Suprapubic skin (tissue), 4 donors: Measurements from ENCODE around the gene OGG1. TPM values are rescaled to one million over a fixed set of nuclear protein-coding genes. Genes with fewer than 3 reads are reported as not detected.
"Not testable (repeated sequence)": the region's sequence is repeated elsewhere in the genome, so short reads cannot be mapped to it uniquely, and the experiment has no call there.

Experiments used
- DNase-seq, 2 donors: peaks; one replicate each; pipeline ENCODE4 v3.0.0-alpha.2; 2019; ENCODE audit warnings: low spot score in 2 of 2
- H3K27ac ChIP-seq: fragments of 200-600 bp; sonication (generic); one replicate; pipeline ENCODE4 v1.5.1; 2019
- H3K27me3 ChIP-seq: fragments of 200-600 bp; sonication (generic); one replicate; pipeline ENCODE4 v1.5.1; 2019
- H3K36me3 ChIP-seq: fragments of 200-600 bp; sonication (generic); one replicate; pipeline ENCODE4 v1.5.1; 2019
- H3K4me1 ChIP-seq: fragments of 200-600 bp; sonication (generic); one replicate; pipeline ENCODE4 v1.5.1; 2019
- H3K4me3 ChIP-seq: fragments of 200-600 bp; sonication (generic); one replicate; pipeline ENCODE4 v1.5.1; 2019; ENCODE audit warnings: mild to moderate bottlenecking
- H3K9me3 ChIP-seq: fragments of 200-600 bp; sonication (generic); one replicate; pipeline ENCODE4 v1.5.1; 2019
- EP300 ChIP-seq: sonication (generic); formaldehyde crosslinking; IDR thresholded peaks from one replicate; pipeline ENCODE4 v1.6.1; 2017; ENCODE audit warnings: antibody characterized with exemption
- POLR2A ChIP-seq, 2 donors: fragments of 450-650 bp; IDR thresholded peaks; one replicate each; pipeline ENCODE4 v1.6.1; 2017; ENCODE audit warnings: antibody characterized with exemption in 2 of 2, mild to moderate bottlenecking in 2 of 2, moderate library complexity in 2 of 2
- POLR2AphosphoS5 ChIP-seq, 3 donors: sonication (generic); formaldehyde crosslinking; IDR thresholded peaks; one replicate each; pipeline ENCODE4 v1.6.1; 2017; ENCODE audit warnings: antibody characterized with exemption in 3 of 3
- WGBS: methylation state at CpG from one replicate; pipeline ENCODE4 v1.1.5; 2018; 5-methylcytosine and 5-hydroxymethylcytosine counted together
- total RNA-seq, 4 donors: library from RNA; depleted of rRNA; stranded (reverse); fragments of >200 nt; gene quantifications; one replicate each; pipeline ENCODE4 v1.1.0, GENCODE V29; 2016
- TF ChIP-seq, protein P1 (sequence below), 2 donors: fragments of 200-600 bp in 1 of 2; fragments of 450-650 bp in 1 of 2; sonication (generic) in 1 of 2; IDR thresholded peaks; one replicate each; pipeline ENCODE4 v1.5.1; 2016 to 2019; ENCODE audit warnings: antibody characterized with exemption in 2 of 2, mild to moderate bottlenecking in 1 of 2, moderate library complexity in 1 of 2

OGG1 gene
- total RNA-seq, 4 donors from 2014 or later = 15.7 to 29.6 (median 25.5) TPM

DNA sequence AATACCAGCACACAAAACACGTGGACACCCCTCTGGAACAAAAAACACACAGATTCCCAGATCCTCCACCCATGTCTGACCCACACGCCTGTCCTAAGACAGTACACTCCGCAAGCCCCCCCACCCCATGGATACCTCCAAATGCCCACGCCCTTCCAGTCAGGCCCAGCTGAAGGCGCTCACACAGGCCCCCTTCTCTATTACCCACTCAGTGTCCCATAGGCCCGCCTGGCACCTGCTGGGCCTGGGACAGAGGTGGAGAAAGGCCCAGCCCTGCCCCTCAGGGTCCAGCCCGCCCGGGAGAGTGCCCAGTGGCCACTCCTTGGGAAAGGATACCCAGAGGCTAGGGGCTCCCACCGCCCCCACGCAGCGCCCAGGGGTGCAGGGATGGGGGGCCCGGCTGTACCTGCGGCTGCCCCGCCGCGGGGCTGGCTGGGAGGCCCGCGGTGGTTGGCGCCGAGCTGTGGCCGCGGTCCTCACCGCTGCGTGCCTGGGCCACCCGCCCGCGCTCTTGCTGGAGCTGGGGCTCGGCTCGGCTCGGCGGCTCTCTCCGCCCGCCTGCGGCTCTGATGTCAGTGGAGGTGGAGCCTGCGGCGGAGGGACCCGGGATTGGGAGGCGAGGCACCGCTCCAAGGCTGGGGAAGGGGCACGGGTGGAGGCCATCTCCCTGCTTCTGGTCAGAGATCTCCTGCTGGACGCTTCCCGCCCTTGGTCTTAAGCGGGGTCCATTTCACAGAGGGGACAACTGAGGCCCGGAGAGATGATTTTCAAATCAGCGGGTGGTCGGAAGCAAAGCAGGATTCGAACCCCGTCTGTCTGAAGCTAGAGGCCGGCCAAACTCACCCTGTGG is 19.9 kb downstream of the OGG1 start, which contains the start of gene CAMK1:
CAMK1 (minus strand) TSS at position 522 of the 850 bp plus-strand sequence. CDS start 2,198 bp downstream, outside the sequence.
- DNase-seq = peak; percentile 88 to 93
- H3K27me3 ChIP-seq = no peaks in the 10 kb centered on the region
- TF ChIP-seq POLR2A (IDR thresholded peaks at IDR 0.05) (no peak), EP300 (no peak), POLR2AphosphoS5 (IDR thresholded peaks at IDR 0.05) (no peak)
- TF ChIP-seq, protein P1, sequence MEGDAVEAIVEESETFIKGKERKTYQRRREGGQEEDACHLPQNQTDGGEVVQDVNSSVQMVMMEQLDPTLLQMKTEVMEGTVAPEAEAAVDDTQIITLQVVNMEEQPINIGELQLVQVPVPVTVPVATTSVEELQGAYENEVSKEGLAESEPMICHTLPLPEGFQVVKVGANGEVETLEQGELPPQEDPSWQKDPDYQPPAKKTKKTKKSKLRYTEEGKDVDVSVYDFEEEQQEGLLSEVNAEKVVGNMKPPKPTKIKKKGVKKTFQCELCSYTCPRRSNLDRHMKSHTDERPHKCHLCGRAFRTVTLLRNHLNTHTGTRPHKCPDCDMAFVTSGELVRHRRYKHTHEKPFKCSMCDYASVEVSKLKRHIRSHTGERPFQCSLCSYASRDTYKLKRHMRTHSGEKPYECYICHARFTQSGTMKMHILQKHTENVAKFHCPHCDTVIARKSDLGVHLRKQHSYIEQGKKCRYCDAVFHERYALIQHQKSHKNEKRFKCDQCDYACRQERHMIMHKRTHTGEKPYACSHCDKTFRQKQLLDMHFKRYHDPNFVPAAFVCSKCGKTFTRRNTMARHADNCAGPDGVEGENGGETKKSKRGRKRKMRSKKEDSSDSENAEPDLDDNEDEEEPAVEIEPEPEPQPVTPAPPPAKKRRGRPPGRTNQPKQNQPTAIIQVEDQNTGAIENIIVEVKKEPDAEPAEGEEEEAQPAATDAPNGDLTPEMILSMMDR (IDR thresholded peaks at IDR 0.05) = no peak
- 16% methylated on average over 12 of the region's 49 CpGs for WGBS
- H3K36me3 ChIP-seq = peaks cover 7% of the 10 kb centered on the region
- H3K27ac ChIP-seq = peak within 1 kb of the TSS; percentile 42
- H3K9me3 ChIP-seq = no peaks in the 10 kb centered on the region
- peak within 1 kb of the TSS; percentile 59 for H3K4me3 ChIP-seq
- H3K4me1 ChIP-seq = peaks cover 36% of the 10 kb centered on the region

DNA sequence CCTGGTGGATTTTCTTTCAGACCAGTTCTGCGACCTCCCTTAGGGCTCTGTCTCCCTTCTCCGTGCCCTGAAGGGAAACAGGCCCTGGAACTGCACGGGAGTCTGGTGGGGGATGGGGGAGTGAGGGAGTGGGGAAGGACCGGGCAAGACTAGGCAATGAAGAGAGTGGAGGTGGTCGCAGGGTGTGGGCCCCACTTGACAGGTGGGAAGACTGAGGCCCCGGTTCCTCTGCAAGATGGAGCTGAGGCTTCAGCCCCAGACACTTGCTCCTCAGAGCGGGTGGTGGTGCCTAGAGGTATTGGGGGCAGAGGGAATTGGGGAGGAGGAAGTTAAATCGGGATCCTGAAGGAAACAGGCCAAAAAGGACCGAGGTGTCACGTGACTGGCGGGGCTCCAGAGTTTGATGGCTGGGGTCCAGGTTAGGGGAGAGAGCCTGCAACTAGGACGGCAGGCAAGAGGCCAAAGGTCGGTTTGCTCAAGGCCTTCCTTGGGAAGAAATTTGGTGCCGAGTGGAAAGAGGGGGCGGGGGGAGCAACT is 20.6 kb downstream of the OGG1 start:
- H3K4me3 ChIP-seq = peak overlapping the region; percentile 59
- peak; percentile 92 to 94 for DNase-seq
- no peak for TF ChIP-seq EP300
- TF ChIP-seq POLR2AphosphoS5 (IDR thresholded peaks at IDR 0.05) = no peak
- TF ChIP-seq, protein P1 (IDR thresholded peaks at IDR 0.05) = no peak

DNA sequence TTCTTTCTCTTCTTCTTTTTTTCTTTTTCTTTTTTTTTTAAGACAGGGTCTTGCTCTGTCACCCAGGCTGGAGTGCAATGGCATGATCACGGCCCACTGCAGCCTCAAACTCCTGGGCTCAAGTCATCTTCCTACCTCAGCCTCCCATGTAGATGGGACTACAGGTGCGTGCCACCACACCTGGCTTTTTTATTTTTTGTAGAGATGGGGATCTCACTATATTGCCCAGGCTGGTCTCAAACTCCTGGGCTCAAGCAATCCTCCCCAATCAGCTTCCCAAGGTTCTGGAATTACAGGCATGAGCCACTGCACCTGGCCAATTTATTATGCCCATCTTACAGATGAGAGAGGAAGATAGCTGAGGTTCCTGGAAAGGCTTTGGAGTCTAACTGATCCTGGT is 21.3 kb downstream of the OGG1 start:
- H3K27ac ChIP-seq, H3K27me3 ChIP-seq: not testable (repeated sequence)

More for the DNA sequence above, 20.6 kb downstream of the OGG1 start:
- Histone ChIP-seq H3K36me3 (peaks cover 5% of the 10 kb centered on the region), H3K27me3 (no peaks in the 10 kb centered on the region), H3K4me1 (peaks cover 36% of the 10 kb centered on the region), H3K27ac (peak overlapping the region; percentile 42), H3K9me3 (no peaks in the 10 kb centered on the region)
- WGBS = 9% methylated on average over 15 of the region's 15 CpGs

DNA sequence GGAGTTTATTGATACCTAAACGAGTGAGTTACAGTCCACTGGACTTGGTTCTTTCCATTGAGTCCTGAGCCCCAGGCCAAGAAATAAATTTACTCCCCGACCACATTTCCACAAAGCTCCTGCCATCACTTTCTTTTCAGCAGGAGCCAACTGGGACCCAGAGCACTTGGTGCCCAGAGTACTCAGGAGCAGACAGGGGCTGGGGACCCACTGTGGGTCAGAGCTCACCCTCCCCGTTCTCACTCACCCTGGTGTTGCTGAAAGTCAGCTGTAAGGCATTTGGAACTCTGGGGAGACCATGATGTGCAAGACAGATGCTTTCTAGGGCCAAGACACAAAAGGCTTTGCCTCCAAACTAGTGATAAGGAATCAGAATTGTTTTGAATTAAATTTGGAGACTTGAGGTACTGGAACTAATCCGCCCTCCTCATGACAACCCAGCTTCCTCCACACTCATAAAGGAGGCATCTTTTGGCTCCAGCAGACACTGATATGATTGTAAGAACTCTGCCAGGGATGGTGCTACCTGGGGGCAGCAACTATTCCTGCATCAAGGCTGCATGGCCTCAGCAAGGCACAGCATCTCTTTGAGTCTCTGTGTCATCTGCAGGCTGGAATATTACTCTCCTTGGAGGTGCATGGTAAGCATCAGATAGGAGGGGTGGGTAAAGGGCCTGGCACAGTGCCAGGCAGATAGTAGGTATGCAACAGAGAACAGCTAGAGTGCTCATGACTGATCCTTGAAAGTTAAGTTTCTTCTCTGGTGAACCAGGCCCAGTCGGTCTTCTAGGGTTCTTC is 27.3 kb downstream of the OGG1 start:
- 75% methylated on average over 5 of the region's 5 CpGs for WGBS
- no peak overlapping the region for H3K4me3 ChIP-seq
- no peaks in the 10 kb centered on the region for H3K9me3 ChIP-seq
- TF ChIP-seq POLR2A (IDR thresholded peaks at IDR 0.05) = no peak
- TF ChIP-seq, protein P1 (IDR thresholded peaks at IDR 0.05) = no peak
- TF ChIP-seq EP300 = no peak
- no peak for TF ChIP-seq POLR2AphosphoS5 (IDR thresholded peaks at IDR 0.05)
- H3K27me3 ChIP-seq = no peaks in the 10 kb centered on the region
- no peak for DNase-seq
- H3K4me1 ChIP-seq = peaks cover 7% of the 10 kb centered on the region
- H3K36me3 ChIP-seq = peaks cover 14% of the 10 kb centered on the region
- H3K27ac ChIP-seq = no peak overlapping the region

More for the DNA sequence above, 21.3 kb downstream of the OGG1 start:
- not testable (repeated sequence) for H3K9me3 ChIP-seq, H3K36me3 ChIP-seq, H3K4me3 ChIP-seq, DNase-seq
- 83% methylated on average over 2 of the region's 2 CpGs for WGBS
- peaks cover 36% of the 10 kb centered on the region for H3K4me1 ChIP-seq

DNA sequence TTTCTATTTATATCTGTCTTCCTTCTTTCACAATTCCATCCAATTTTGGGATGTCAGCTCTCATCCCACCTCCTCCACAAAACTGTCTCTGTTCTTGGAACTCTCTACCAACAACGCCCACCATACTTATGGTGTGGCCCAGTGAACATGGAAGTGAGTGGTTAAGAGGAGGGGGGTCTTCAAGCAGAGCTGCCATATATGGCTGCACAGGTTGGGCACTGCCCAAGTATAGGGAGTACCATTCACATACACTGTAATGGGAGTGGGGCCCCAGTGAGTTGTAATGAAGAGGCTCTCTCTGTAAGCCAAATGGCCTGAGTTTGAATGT is 27.9 kb downstream of the OGG1 start:
- H3K4me1 ChIP-seq = peaks cover 11% of the 10 kb centered on the region
- H3K36me3 ChIP-seq = peaks cover 20% of the 10 kb centered on the region
- TF ChIP-seq, protein P1 (IDR thresholded peaks at IDR 0.05) = no peak
- TF ChIP-seq EP300 (no peak), POLR2A (IDR thresholded peaks at IDR 0.05) (no peak), POLR2AphosphoS5 (IDR thresholded peaks at IDR 0.05) (no peak)
- H3K9me3 ChIP-seq = no peaks in the 10 kb centered on the region
- no peaks in the 10 kb centered on the region for H3K27me3 ChIP-seq
- no peak for DNase-seq
- 86% methylated on average over 1 of the region's 1 CpG for WGBS
- no peak overlapping the region for H3K4me3 ChIP-seq
- no peak overlapping the region for H3K27ac ChIP-seq
